GM12892 (cell line): ENCODE results near the gene DHX32. TPM values are rescaled to one million over a fixed set of nuclear protein-coding genes. Genes with fewer than 3 reads are reported as not detected.
"Not testable (repeated sequence)": the region's sequence is repeated elsewhere in the genome, so short reads cannot be mapped to it uniquely, and the experiment has no call there.

Experiments used
- DNase-seq: peaks from one replicate; pipeline ENCODE4 v3.0.0; 2011; ENCODE audit not compliant: insufficient read length
- FAIRE-seq: peaks from 2 replicates; lab custom pipeline; 2011; peaks lifted over from hg19 to GRCh38; lab: Jason Lieb, UNC
- POLR2A ChIP-seq: IDR thresholded peaks from 2 replicates; pipeline ENCODE4 v1.6.1; 2011; ENCODE audit warnings: low read depth, low read length, control low read depth
- POLR2AphosphoS5 ChIP-seq: IDR thresholded peaks from 2 replicates; pipeline ENCODE4 v1.6.1; 2011; ENCODE audit warnings: low read depth, low read length, control low read depth
- TAF1 ChIP-seq: IDR thresholded peaks from 2 replicates; pipeline ENCODE4 v1.6.1; 2011; ENCODE audit warnings: low read depth, mild to moderate bottlenecking, control low read depth, low read length, borderline replicate concordance
- polyA plus RNA-seq: library from polyadenylated mRNA; unstranded; fragments of >200 nt; gene quantifications from one replicate; pipeline ENCODE4 v1.2.1, GENCODE V29; 2012; ENCODE audit warnings: missing spikeins, inconsistent platforms; ENCODE audit not compliant: missing spikeins

The DHX32 gene, protein sequence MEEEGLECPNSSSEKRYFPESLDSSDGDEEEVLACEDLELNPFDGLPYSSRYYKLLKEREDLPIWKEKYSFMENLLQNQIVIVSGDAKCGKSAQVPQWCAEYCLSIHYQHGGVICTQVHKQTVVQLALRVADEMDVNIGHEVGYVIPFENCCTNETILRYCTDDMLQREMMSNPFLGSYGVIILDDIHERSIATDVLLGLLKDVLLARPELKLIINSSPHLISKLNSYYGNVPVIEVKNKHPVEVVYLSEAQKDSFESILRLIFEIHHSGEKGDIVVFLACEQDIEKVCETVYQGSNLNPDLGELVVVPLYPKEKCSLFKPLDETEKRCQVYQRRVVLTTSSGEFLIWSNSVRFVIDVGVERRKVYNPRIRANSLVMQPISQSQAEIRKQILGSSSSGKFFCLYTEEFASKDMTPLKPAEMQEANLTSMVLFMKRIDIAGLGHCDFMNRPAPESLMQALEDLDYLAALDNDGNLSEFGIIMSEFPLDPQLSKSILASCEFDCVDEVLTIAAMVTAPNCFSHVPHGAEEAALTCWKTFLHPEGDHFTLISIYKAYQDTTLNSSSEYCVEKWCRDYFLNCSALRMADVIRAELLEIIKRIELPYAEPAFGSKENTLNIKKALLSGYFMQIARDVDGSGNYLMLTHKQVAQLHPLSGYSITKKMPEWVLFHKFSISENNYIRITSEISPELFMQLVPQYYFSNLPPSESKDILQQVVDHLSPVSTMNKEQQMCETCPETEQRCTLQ
- polyA plus RNA-seq = 16.1 TPM

DNA sequence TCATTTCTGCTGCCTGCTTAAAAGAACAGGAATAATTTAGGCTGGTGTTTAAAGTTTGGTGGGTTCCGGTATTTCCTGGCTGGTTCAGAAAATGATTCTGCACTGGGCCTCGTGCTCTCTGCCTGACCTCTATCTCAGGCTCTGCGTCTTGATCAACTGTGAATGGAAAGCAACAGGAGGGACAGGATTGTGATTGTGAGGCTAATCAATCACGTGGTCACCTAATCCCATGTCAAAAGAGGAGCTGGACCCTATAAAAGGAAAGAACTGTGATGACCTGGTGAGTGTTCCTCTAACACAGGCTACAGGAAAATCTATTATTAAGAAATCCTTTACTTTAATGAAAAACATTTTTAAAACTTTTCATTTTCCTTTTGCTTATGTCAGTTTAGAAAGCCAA, at the start of gene DHX32:
DHX32 (minus strand) TSS at position 101 of the 400 bp plus-strand sequence. CDS start 468 bp downstream, outside the sequence.
- DNase-seq (no peak), FAIRE-seq (no peak)
- no peak for TF ChIP-seq TAF1
- TF ChIP-seq POLR2AphosphoS5 = no peak
- no peak for TF ChIP-seq POLR2A

DNA sequence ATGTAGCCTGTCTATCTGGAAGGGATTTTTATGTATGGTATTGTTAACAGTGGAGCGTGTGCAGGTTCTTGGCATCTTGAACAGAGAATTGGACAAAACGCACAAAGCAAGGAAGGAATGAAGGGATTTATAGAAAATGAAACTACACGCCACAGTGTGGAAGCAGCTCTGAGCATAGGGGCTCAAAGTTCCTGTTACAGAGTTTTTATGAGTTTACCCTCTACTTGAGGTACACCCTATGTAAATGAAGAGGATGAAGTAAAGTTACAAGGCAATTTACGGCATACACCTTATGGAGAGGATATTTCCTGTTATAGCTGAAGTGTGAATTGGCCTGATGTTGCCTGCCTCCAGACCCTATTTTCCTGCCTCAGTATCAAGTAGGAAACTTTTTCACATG, 48.5 kb upstream of the DHX32 start:
- TF ChIP-seq POLR2AphosphoS5 (no peak), POLR2A (no peak), TAF1 (no peak)
- no peak for FAIRE-seq
- DNase-seq = no peak

DNA sequence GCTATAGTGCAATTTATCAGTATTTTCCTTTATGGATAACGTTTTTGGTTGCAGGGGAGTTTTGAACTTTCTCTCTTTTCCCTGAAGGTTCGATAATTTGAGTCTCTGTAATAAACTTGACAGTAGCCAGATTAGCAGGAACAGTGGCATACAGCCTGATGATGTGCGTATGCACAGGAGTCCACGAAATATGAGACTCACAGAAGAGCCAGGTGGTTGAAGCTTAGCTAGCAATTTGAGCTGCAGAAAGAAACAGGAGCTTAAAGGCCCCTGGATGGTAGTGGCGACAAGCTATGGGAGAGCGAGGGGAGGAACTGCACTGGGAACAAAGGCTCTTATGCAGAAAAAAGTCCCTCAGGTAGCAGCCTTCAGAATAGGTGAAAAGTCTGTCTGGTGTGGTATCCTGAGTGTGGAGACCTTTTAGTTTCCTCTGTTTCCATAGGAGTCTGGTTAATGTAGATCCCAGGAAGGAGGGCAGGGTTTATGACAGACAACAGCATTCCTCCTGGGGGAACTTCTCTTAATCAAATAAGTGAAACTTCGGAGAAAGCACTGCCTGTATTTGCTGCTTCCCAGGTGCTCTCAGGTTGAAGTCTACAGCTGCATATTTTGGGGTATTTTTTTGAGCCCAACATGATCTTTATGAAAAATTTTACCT, 48.0 kb upstream of the DHX32 start:
- no peak for DNase-seq
- TF ChIP-seq POLR2AphosphoS5 = no peak
- TF ChIP-seq POLR2A = no peak
- no peak for TF ChIP-seq TAF1
- no peak for FAIRE-seq

DNA sequence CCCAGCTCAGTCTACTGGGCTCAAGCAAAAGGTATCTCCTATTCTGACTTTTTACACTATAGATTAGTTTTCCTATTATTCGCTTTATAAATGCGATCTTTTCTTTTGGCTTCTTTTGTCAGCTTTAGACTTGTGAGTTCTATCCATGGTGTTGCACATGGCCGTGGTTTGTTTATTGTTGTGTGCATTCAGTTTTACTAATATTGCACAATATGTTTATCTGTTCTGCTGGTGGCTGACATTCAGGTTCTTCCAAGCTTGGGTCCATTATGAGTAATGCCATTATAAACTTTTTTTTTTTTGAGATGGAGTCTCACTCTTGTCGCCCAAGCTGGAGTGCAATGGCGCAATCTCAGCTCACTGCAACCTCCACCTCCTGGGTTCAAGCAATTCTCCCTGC, 46.2 kb upstream of the DHX32 start:
- not testable (repeated sequence) for DNase-seq, FAIRE-seq

DNA sequence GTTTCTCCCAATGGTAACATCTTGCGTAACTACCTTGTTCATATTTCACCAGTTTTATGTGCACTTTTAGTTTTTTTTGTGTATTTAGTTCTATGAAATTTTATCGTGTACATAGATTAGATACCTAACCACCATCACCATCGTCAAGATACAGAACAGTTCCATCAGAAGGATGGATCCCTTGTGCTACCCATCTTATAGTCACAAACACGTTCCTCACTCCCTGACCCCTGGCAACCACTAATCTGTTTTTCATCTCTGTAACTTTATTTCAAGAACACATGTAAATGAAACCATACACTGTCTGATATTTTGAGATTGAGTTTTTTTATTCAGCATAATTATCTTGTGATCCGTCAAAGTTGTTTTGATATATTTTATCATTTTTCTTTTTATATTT, 45.2 kb upstream of the DHX32 start:
- FAIRE-seq = no peak

DNA sequence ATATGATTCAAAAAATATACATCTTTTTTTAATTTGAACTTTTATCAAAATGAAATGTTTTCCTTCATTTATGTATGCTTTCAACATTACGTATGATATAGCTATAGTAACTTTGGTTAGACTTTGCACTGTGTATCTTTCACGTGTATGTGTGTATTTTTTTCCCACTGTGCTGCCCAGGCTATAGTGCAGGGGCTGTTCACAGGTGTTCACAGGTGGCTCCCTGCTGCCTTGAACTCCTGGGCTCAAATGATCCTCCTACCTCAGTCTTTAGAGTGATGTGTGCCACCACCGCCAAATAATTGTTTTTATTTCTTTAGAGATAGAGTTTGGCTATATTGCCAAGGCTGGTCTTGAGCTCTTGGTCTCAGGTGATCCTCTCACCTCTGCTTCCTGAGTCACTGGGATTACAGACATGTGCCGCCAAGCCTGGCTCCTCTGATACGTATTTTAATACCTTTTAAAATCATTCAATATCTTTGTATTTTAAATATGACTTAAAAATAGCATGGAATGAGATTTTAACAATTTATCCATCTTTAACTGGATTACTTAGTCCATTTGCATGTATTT, 44.3 kb upstream of the DHX32 start:
- TF ChIP-seq TAF1 (no peak), POLR2AphosphoS5 (no peak), POLR2A (no peak)
- DNase-seq = no peak

More for the DNA sequence above, 45.2 kb upstream of the DHX32 start:
- TF ChIP-seq POLR2A (no peak), POLR2AphosphoS5 (no peak), TAF1 (no peak)
- DNase-seq = no peak

DNA sequence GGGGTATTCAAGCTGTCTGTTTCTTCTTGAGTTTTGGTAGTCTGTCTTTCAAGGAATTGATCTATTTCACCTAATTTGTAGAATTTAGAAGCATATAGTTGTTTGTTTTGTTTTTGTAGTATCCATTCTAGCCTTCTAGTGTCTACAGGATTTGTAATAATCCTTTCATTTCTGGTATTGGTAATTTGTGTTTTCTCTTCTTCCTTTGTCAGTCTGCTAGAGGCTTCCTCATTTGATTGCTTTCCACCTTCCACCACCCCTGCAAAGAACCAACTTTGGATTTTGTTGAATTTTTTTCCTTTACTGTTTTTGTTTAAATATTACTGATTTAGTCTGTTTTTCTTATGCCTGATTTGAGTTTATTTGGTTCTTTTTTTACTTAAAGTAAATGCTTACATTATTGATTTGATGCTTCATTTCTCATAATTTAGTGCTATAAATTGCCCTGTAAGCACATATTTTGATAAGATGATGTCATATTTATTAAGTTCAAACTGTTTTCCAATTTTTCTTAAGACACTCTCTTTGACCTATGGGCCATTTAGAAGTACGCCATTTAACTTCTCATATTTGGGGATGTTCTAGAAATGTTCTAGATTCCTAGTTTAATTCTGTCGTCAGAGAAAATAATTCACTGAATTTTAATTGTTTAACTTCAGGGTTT, 40.7 kb upstream of the DHX32 start:
- not testable (repeated sequence) for DNase-seq, FAIRE-seq

More for the DNA sequence above, 44.3 kb upstream of the DHX32 start:
- no peak for FAIRE-seq

DNA sequence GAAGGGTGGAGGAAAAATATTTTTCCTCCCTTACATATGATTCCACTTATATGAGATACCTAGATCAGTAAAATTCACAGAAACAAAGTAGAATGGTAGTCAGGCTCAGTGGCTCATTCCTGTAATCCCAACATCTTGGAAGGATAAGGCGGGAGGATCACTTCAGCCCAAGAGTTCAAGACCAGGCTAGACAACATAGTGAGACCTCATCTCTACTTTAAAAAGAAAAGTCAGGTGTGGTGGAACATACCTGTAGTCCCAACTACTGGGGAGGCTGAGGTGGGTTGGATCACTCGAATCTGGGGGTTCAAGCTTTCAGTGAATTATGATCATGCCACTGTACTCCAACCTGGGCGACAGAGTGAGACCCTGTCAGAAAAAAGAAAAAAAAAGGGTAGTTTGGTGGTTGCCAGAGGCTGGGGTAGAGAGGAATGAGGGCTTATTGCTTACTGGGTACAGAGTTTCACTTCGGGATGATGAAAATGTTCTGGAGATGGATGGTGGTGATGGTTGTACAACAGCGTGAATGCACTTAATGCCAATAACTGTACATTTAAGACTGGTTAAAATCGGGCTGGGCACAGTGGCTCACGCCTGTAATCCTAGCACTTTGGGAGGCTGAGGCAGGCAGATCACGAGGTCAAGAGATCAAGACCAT, 36.7 kb upstream of the DHX32 start:
- not testable (repeated sequence) for DNase-seq, FAIRE-seq

DNA sequence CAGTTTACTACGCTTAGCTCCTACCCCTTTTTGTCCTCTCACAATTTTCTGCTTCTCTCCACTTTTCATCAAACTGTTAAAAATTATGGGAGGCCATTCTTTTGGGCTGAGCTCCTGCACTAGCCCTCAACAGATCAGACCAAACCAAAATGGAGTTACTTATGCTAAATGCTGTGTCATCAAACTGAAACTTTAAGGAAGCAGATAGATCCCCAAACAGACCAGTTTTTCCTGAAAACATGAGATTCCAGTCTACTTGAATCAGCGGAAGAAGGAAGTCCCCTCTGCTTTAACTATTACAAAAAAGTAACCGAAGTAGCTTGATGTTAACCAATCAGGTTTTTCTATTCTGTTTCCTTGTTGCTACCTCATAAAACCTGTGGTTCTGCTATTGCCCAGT, 35.9 kb upstream of the DHX32 start:
- FAIRE-seq = no peak
- no peak for DNase-seq
- TF ChIP-seq TAF1 (no peak), POLR2AphosphoS5 (no peak), POLR2A (no peak)

DNA sequence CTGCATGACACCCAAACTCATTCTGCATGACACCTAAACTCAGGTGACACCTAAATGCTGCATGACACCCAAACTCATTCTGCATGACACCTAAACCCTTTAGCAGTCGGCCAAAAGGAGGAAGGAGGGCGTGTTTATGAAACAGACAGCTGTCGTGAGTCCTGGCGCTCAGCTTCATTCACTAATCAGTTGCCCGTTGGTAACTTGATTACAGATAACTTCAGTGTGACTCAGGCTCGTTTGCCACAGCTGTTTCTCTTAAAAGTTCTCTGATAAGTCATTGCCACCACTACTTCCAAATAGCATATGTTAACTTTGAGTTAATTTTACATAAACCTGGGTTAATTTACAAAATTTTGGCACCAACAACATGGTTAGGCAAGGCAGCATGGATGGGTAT, 32.2 kb upstream of the DHX32 start:
- not testable (repeated sequence) for FAIRE-seq

DNA sequence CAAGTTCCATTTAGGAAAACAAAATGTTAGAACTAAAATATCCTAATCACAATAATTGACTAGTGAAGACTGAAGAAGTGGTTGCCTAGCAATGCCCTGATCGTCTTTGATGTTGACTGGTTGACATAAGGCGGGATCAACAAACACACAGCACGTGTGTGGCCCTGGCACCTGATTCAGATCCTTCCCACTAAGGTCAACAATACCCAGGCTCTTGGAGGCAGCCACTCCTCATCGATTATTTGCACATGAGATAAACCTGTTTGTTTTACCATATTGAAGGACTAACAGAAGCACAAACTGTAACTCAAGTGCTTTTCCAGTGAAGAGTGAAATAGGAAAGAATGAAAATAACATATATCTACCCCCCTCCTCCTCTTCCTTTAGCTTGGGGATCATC, 30.9 kb upstream of the DHX32 start:
- TF ChIP-seq POLR2AphosphoS5 (no peak), TAF1 (no peak), POLR2A (no peak)

More for the DNA sequence above, 32.2 kb upstream of the DHX32 start:
- DNase-seq = not testable (repeated sequence)

More for the DNA sequence above, 30.9 kb upstream of the DHX32 start:
- FAIRE-seq = no peak
- DNase-seq = no peak
